Natural killer cell (primary cell): ENCODE data around the gene ZG16B. TPM values are rescaled to one million over a fixed set of nuclear protein-coding genes. Genes with fewer than 3 reads are reported as not detected.

Experiments
- ATAC-seq, 3 donors: fragments of 150-1000 bp in 2 of 3; fragments of 200-7000 bp in 1 of 3; cut with Tn5 transposase; 1 replicate in 1 of 3; 2 replicates in 2 of 3; pipeline ENCODE4 v1.10.0; 2021; ENCODE audit warnings: mild to moderate bottlenecking in 2 of 3, moderate library complexity in 2 of 3
- DNase-seq, 2 donors: peaks; one replicate each; pipeline versions ENCODE4 v3.0.0 to v3.0.0-alpha.2; 2013 to 2021; ENCODE audit warnings: mixed read lengths in 1 of 2
- H3K27ac ChIP-seq: one replicate; pipeline ENCODE4 v1.5.1; 2013; ENCODE audit warnings: mild to moderate bottlenecking, low read length
- H3K27me3 ChIP-seq: one replicate; pipeline ENCODE4 v1.6.1; 2013; ENCODE audit warnings: low read length; ENCODE audit not compliant: control insufficient read depth, insufficient read depth
- H3K36me3 ChIP-seq: one replicate; pipeline ENCODE4 v1.6.1; 2013; ENCODE audit warnings: low read length; ENCODE audit not compliant: control insufficient read depth, insufficient read depth
- H3K4me1 ChIP-seq: one replicate; pipeline ENCODE4 v1.6.1; 2013; ENCODE audit warnings: low read length; ENCODE audit not compliant: control insufficient read depth, insufficient read depth
- H3K4me3 ChIP-seq: one replicate; pipeline ENCODE4 v1.5.1; 2013; ENCODE audit warnings: low read length
- H3K9me3 ChIP-seq: one replicate; pipeline ENCODE4 v1.6.1; 2013; ENCODE audit warnings: low read length; ENCODE audit not compliant: control insufficient read depth, insufficient read depth
- H3K27ac Mint-ChIP-seq, 2 donors: one replicate each; pipeline ENCODE4 v1.8.0; 2022; ENCODE audit warnings: mild to moderate bottlenecking in 2 of 2, mixed read lengths in 2 of 2, moderate library complexity in 1 of 2
- H3K27me3 Mint-ChIP-seq, 2 donors: one replicate each; pipeline ENCODE4 v1.8.0; 2022; ENCODE audit warnings: low read depth in 2 of 2, mixed read lengths in 2 of 2
- H3K36me3 Mint-ChIP-seq: one replicate; pipeline ENCODE4 v1.8.0; 2022; ENCODE audit warnings: mixed read lengths
- H3K4me1 Mint-ChIP-seq, 2 donors: one replicate each; pipeline ENCODE4 v1.8.0; 2022; ENCODE audit warnings: mixed read lengths in 2 of 2
- H3K4me3 Mint-ChIP-seq: one replicate; pipeline ENCODE4 v1.8.0; 2022; ENCODE audit warnings: mild to moderate bottlenecking, moderate library complexity, mixed read lengths
- H3K9me3 Mint-ChIP-seq, 2 donors: one replicate each; pipeline ENCODE4 v1.8.0; 2022; ENCODE audit warnings: mixed read lengths in 2 of 2
- WGBS: methylation state at CpG from one replicate; pipeline ENCODE4 v1.1.7; 2013; ENCODE audit warnings: missing lambda C conversion rate; ENCODE audit not compliant: insufficient coverage; 5-methylcytosine and 5-hydroxymethylcytosine counted together
- intact Hi-C: fragments of 100-400 bp; cut with micrococcal nuclease; formaldehyde crosslinking; loops from one replicate; pipeline ENCODE4 v1.14.2; 2022
- total RNA-seq, 4 donors: library from RNA; stranded (reverse); fragments of 120-200 nt in 1 of 4; gene quantifications; one replicate each; pipeline versions ENCODE4 v1.2.3 to v1.2.4, GENCODE V29; 2013 to 2022
- TF ChIP-seq, protein P1 (sequence below): fragments of 200-600 bp; IDR thresholded peaks from one replicate; pipeline ENCODE4 v1.8.0; 2022; ENCODE audit warnings: antibody characterized with exemption

Gene ZG16B
- total RNA-seq, 3 donors from 2014 or later (not counting 1 experiment from before 2014, with no cell fraction given) = 0.78 to 1.5 (median 1.1) TPM

DNA sequence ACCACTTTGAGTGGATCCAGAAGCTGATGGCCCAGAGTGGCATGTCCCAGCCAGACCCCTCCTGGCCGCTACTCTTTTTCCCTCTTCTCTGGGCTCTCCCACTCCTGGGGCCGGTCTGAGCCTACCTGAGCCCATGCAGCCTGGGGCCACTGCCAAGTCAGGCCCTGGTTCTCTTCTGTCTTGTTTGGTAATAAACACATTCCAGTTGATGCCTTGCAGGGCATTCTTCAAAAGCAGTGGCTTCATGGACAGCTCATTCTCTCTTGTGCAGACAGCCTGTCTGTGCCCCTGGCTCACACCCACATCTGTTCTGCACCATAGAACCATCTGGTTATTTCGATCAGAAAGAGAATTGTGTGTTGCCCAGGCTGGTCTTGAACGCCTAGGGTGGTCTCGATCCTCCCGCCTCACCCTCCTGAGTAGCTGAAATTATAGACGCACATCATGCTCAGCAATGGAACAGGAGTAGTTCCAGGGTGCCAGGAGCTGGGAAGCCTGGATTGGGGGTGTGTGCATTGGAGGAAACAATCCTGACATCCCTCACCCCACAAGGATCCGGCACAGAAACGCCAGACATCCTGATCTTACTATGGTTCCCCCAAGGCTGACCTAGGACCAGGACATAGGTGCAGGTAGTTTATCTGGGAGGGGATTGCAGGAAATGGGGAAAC is 8.5 kb upstream of the ZG16B start:
- no peak for ATAC-seq
- 88% methylated on average over 8 of the region's 9 CpGs for WGBS
- Mint-ChIP-seq H3K9me3 (no peaks in the 10 kb centered on the region), H3K4me1 (no peaks in the 10 kb centered on the region), H3K4me3 (no peak overlapping the region), H3K27ac (no peak overlapping the region), H3K27me3 (no peaks in the 10 kb centered on the region), H3K36me3 (no peaks in the 10 kb centered on the region)
- no peaks in the 10 kb centered on the region for H3K36me3 ChIP-seq
- no peaks in the 10 kb centered on the region for H3K27me3 ChIP-seq
- intact Hi-C loops = no loop called here
- H3K4me3 ChIP-seq = no peak overlapping the region
- H3K4me1 ChIP-seq = peaks cover 3% of the 10 kb centered on the region
- no peaks in the 10 kb centered on the region for H3K9me3 ChIP-seq
- H3K27ac ChIP-seq = no peak overlapping the region
- no peak for DNase-seq
- TF ChIP-seq, protein P1, sequence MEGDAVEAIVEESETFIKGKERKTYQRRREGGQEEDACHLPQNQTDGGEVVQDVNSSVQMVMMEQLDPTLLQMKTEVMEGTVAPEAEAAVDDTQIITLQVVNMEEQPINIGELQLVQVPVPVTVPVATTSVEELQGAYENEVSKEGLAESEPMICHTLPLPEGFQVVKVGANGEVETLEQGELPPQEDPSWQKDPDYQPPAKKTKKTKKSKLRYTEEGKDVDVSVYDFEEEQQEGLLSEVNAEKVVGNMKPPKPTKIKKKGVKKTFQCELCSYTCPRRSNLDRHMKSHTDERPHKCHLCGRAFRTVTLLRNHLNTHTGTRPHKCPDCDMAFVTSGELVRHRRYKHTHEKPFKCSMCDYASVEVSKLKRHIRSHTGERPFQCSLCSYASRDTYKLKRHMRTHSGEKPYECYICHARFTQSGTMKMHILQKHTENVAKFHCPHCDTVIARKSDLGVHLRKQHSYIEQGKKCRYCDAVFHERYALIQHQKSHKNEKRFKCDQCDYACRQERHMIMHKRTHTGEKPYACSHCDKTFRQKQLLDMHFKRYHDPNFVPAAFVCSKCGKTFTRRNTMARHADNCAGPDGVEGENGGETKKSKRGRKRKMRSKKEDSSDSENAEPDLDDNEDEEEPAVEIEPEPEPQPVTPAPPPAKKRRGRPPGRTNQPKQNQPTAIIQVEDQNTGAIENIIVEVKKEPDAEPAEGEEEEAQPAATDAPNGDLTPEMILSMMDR = no peak

DNA sequence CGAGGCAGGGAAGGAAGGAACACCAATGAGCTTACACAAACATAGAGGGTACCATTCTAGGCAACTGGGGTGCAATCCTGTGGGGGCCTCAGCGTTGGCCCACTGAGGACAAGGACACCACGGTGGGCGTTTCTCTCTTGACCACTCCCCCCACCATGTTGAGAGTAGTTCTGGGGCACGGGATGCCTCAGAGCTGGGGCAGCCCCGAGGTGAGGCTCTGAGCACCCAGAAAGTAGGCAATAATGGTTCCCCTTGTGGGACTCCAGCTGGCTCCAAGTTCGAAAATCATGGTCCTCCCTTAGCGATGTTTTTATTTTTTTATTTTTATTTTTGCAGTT is 8.0 kb upstream of the ZG16B start:
- Histone ChIP-seq H3K4me1 (no peaks in the 10 kb centered on the region), H3K36me3 (no peaks in the 10 kb centered on the region), H3K27me3 (no peaks in the 10 kb centered on the region), H3K9me3 (no peaks in the 10 kb centered on the region), H3K4me3 (no peak overlapping the region), H3K27ac (no peak overlapping the region)
- ATAC-seq = no peak
- H3K9me3 Mint-ChIP-seq = no peaks in the 10 kb centered on the region
- H3K36me3 Mint-ChIP-seq = no peaks in the 10 kb centered on the region
- intact Hi-C loops = no loop called here
- no peaks in the 10 kb centered on the region for H3K4me1 Mint-ChIP-seq
- no peak overlapping the region for H3K4me3 Mint-ChIP-seq
- no peaks in the 10 kb centered on the region for H3K27me3 Mint-ChIP-seq
- WGBS = 72% methylated on average over 7 of the region's 8 CpGs
- TF ChIP-seq, protein P1 = no peak
- DNase-seq = no peak
- H3K27ac Mint-ChIP-seq = no peak overlapping the region

DNA sequence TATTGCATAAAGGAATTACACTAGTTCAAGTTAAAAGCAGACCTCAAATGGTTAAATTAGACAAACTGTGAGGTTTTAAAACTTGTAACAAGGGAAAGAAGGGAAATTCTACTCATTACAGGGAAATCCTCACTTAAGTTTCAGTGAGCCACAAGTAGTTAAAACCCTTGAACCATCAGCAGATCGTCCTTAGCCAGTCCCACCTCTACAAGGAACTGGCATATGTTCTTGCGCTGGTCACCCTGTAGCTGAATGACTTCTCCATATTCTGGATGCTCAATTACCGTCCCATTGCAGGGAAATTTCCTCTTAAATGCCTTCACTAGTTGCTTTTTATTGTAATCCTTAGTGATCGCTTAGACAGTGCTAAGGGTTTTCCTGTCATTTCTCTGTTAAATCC is 7.6 kb upstream of the ZG16B start:
- no peak overlapping the region for H3K4me3 ChIP-seq
- Mint-ChIP-seq H3K27ac (no peak overlapping the region), H3K36me3 (no peaks in the 10 kb centered on the region), H3K27me3 (no peaks in the 10 kb centered on the region), H3K4me1 (no peaks in the 10 kb centered on the region), H3K4me3 (no peak overlapping the region), H3K9me3 (no peaks in the 10 kb centered on the region)
- TF ChIP-seq, protein P1 = no peak
- no peaks in the 10 kb centered on the region for H3K9me3 ChIP-seq
- no peaks in the 10 kb centered on the region for H3K27me3 ChIP-seq
- ATAC-seq (no peak), DNase-seq (no peak)
- H3K4me1 ChIP-seq = no peaks in the 10 kb centered on the region
- 88% methylated on average over 4 of the region's 4 CpGs for WGBS
- intact Hi-C loops = no loop called here
- no peak overlapping the region for H3K27ac ChIP-seq
- no peaks in the 10 kb centered on the region for H3K36me3 ChIP-seq

DNA sequence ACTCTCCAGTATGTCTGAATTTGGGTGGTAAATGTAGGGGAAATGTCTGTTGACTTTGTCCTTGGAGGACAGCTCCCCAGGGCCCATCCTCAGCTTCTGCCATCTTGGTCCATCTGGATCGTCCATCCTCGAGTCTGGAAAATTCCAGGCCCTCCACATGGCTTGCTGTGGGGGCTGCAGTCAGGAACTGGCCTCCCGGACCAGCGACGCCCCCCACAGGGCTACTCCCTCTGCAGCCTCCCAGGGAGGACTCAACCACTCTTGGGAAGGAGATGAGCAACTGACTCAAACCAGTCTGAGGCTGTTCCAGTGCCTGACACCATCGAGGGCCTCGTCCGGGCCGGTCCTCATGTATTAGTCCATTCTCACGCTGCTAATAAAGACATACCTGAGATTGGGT is 5.5 kb upstream of the ZG16B start:
- Histone ChIP-seq H3K9me3 (no peaks in the 10 kb centered on the region), H3K36me3 (no peaks in the 10 kb centered on the region), H3K4me3 (no peak overlapping the region), H3K27ac (no peak overlapping the region), H3K27me3 (no peaks in the 10 kb centered on the region), H3K4me1 (peaks cover 3% of the 10 kb centered on the region)
- ATAC-seq (no peak), DNase-seq (no peak)
- TF ChIP-seq, protein P1 = no peak
- Mint-ChIP-seq H3K4me1 (no peaks in the 10 kb centered on the region), H3K36me3 (no peaks in the 10 kb centered on the region), H3K4me3 (no peak overlapping the region), H3K27me3 (no peaks in the 10 kb centered on the region), H3K9me3 (no peaks in the 10 kb centered on the region), H3K27ac (no peak overlapping the region)
- intact Hi-C loops = no loop called here
- 88% methylated on average over 10 of the region's 10 CpGs for WGBS
